HL-60/S4 (cell line): ENCODE data around the gene TSPAN9.

Experiments used
- in situ Hi-C: fragments of 300-500 bp; cut with MboI; formaldehyde crosslinking; loops from 2 replicates; pipeline ENCODE4 v1.14.3; 2022; ENCODE audit warnings: low sequenced_read_pairs

The TSPAN9 gene

GRCh38 chr12:3220382-3221321, 143.5 kb downstream of the TSPAN9 start:
- in situ Hi-C loops: no loop called here

- in situ Hi-C loops: no loop called here
These were observed 145.1 kb downstream of the TSPAN9 start for GRCh38 chr12:3222306-3222705.

GRCh38 chr12:3222979-3223378, 145.8 kb downstream of the TSPAN9 start:
- in situ Hi-C loops: no loop called here

- in situ Hi-C loops: no loop called here
These were observed 146.7 kb downstream of the TSPAN9 start for GRCh38 chr12:3223601-3224529.

- in situ Hi-C loops: no loop called here
These were observed 147.3 kb downstream of the TSPAN9 start for GRCh38 chr12:3224530-3224903.

GRCh38 chr12:3225154-3225795, 148.1 kb downstream of the TSPAN9 start:
- in situ Hi-C loops: no loop called here

- in situ Hi-C loops: no loop called here
These were observed 148.6 kb downstream of the TSPAN9 start for GRCh38 chr12:3225796-3226180.

GRCh38 chr12:3226264-3226663, 149.1 kb downstream of the TSPAN9 start:
- in situ Hi-C loops: no loop called here

GRCh38 chr12:3227076-3227975, 150.1 kb downstream of the TSPAN9 start:
- in situ Hi-C loops: no loop called here

GRCh38 chr12:3228552-3228951, 151.4 kb downstream of the TSPAN9 start:
- in situ Hi-C loops: no loop called here

- in situ Hi-C loops: no loop called here
These were observed 152.4 kb downstream of the TSPAN9 start for GRCh38 chr12:3229577-3229976.

GRCh38 chr12:3230758-3231375, 153.7 kb downstream of the TSPAN9 start:
- in situ Hi-C loops: no loop called here

- in situ Hi-C loops: no loop called here
These were observed 154.3 kb downstream of the TSPAN9 start for GRCh38 chr12:3231399-3231876.

GRCh38 chr12:3233797-3234196, 156.6 kb downstream of the TSPAN9 start:
- in situ Hi-C loops: no loop called here

- in situ Hi-C loops: no loop called here
These were observed 159.4 kb downstream of the TSPAN9 start for GRCh38 chr12:3236345-3237187.

- in situ Hi-C loops: no loop called here
These were observed 161.0 kb downstream of the TSPAN9 start for GRCh38 chr12:3238196-3238595.

- in situ Hi-C loops: no loop called here
These were observed 164.4 kb downstream of the TSPAN9 start for GRCh38 chr12:3241621-3242020.

- in situ Hi-C loops: no loop called here
These were observed 165.2 kb downstream of the TSPAN9 start for GRCh38 chr12:3242199-3242863.
